Progenitor cell of endocrine pancreas (in vitro differentiated cells): ENCODE measurements around the gene KDR. TPM values are rescaled to one million over a fixed set of nuclear protein-coding genes. Genes with fewer than 3 reads are reported as not detected.

Experiments used
- DNase-seq: peaks from one replicate; pipeline ENCODE4 v3.0.0; 2021; ENCODE audit warnings: low spot score; ENCODE audit not compliant: unreplicated experiment
- H3K27ac Mint-ChIP-seq: 2 replicates; pipeline ENCODE4 v1.8.0; 2021; ENCODE audit warnings: mild to moderate bottlenecking, moderate library complexity, mixed read lengths
- H3K27me3 Mint-ChIP-seq: 2 replicates; pipeline ENCODE4 v1.8.0; 2021; ENCODE audit warnings: mixed read lengths
- H3K36me3 Mint-ChIP-seq: 2 replicates; pipeline ENCODE4 v1.8.0; 2022; ENCODE audit warnings: mixed read lengths; ENCODE audit not compliant: insufficient read depth
- H3K4me1 Mint-ChIP-seq: 2 replicates; pipeline ENCODE4 v1.8.0; 2021; ENCODE audit warnings: low read depth, mixed read lengths
- H3K4me3 Mint-ChIP-seq: 2 replicates; pipeline ENCODE4 v1.8.0; 2021; ENCODE audit warnings: low read depth, mild to moderate bottlenecking, moderate library complexity, mixed read lengths
- H3K9me3 Mint-ChIP-seq: 2 replicates; pipeline ENCODE4 v1.8.0; 2021; ENCODE audit warnings: low read depth, mixed read lengths
- CTCF ChIP-seq: fragments of 200-600 bp; sonication (generic); IDR thresholded peaks from one replicate; pipeline ENCODE4 v1.5.0; 2021; ENCODE audit warnings: antibody characterized with exemption, mild to moderate bottlenecking; ENCODE audit not compliant: unreplicated experiment
- total RNA-seq: library from RNA; stranded (reverse); gene quantifications from 2 replicates; pipeline ENCODE4 v1.2.1, GENCODE V29; 2021

KDR gene
- total RNA-seq, 1 donor from 2014 or later, result 0.22 TPM

DNA sequence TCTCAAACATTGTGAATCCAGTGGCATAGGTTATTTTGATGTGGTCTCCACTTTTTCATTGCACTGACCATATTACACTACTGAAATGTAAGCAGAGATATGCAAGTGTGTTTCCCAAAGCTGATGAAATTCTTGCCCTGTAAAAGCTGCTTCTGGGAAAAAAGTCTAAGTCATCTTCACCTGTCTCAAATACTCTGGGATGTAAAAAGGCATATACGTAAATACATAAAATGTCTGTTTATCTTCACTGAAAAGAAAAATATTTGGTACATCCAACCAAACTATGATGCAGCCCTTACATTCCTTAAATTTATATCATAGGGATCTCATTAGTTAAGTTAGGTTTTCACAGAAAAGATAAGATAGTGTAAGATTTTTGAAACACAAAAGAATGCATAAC is 7.9 kb downstream of the KDR start:
- Mint-ChIP-seq H3K4me3 (no peak overlapping the region), H3K4me1 (peaks cover 2% of the 10 kb centered on the region), H3K9me3 (no peaks in the 10 kb centered on the region), H3K27me3 (peaks cover 17% of the 10 kb centered on the region), H3K36me3 (no peaks in the 10 kb centered on the region), H3K27ac (no peak overlapping the region)
- DNase-seq, result no peak
- TF ChIP-seq CTCF, result no peak

GRCh38 chr4:55116450-55116849 is 8.9 kb downstream of the KDR start:
- TF ChIP-seq CTCF, result no peak
- H3K9me3 Mint-ChIP-seq, result peaks cover under 1% of the 10 kb centered on the region
- H3K4me3 Mint-ChIP-seq, result no peak overlapping the region
- no peaks in the 10 kb centered on the region for H3K4me1 Mint-ChIP-seq
- no peak overlapping the region for H3K27ac Mint-ChIP-seq
- no peak for DNase-seq
- H3K36me3 Mint-ChIP-seq, result no peaks in the 10 kb centered on the region
- H3K27me3 Mint-ChIP-seq, result peaks cover 10% of the 10 kb centered on the region

GRCh38 chr4:55111601-55112000 is 13.8 kb downstream of the KDR start:
- Mint-ChIP-seq H3K4me1 (no peaks in the 10 kb centered on the region), H3K36me3 (no peaks in the 10 kb centered on the region), H3K27ac (no peak overlapping the region), H3K4me3 (no peak overlapping the region), H3K9me3 (peaks cover 4% of the 10 kb centered on the region), H3K27me3 (no peaks in the 10 kb centered on the region)
- TF ChIP-seq CTCF, result no peak
- no peak for DNase-seq

- no peaks in the 10 kb centered on the region for H3K27me3 Mint-ChIP-seq
- peaks cover 4% of the 10 kb centered on the region for H3K9me3 Mint-ChIP-seq
- H3K4me3 Mint-ChIP-seq, result no peak overlapping the region
- no peaks in the 10 kb centered on the region for H3K36me3 Mint-ChIP-seq
- no peak overlapping the region for H3K27ac Mint-ChIP-seq
- no peak for TF ChIP-seq CTCF
- no peak for DNase-seq
- H3K4me1 Mint-ChIP-seq, result no peaks in the 10 kb centered on the region
These were observed 15.3 kb downstream of the KDR start for GRCh38 chr4:55110131-55110530.

- Mint-ChIP-seq H3K4me3 (no peak overlapping the region), H3K9me3 (peaks cover 4% of the 10 kb centered on the region), H3K36me3 (no peaks in the 10 kb centered on the region), H3K27ac (no peak overlapping the region), H3K4me1 (peaks cover 6% of the 10 kb centered on the region), H3K27me3 (no peaks in the 10 kb centered on the region)
- no peak for DNase-seq
- TF ChIP-seq CTCF, result no peak
These were observed 18.3 kb downstream of the KDR start for GRCh38 chr4:55107054-55107453.
